DOHH2 (cell line): ENCODE measurements around the gene MAP3K4.

Source experiments
- CTCF ChIP-seq: fragments of 200-600 bp; sonication (generic); IDR thresholded peaks from one replicate; pipeline ENCODE4 v1.5.1; 2014; ENCODE audit warnings: antibody characterized with exemption, mild to moderate bottlenecking, low read depth, low read length; ENCODE audit not compliant: poor library complexity, severe bottlenecking
- EZH2phosphoT487 ChIP-seq: fragments of 200-600 bp; sonication (generic); IDR thresholded peaks from 2 replicates; pipeline ENCODE4 v1.6.1; 2017; ENCODE audit warnings: borderline replicate concordance, mild to moderate bottlenecking, antibody characterized with exemption, low read length, moderate library complexity, mixed read lengths

- TF ChIP-seq CTCF (no peak), EZH2phosphoT487 (no peak)
These were observed 7.9 kb downstream of the MAP3K4 start for GRCh38 chr6:160999516-160999915.
